MCF 10A (cell line): ENCODE measurements around the gene RAD54L2. TPM values are rescaled to one million over a fixed set of nuclear protein-coding genes. Genes with fewer than 3 reads are reported as not detected.
A peak's percentile ranks its signal among the peaks of the same experiment; 100 is the strongest.
"Not testable (repeated sequence)": the region's sequence is repeated elsewhere in the genome, so short reads cannot be mapped to it uniquely, and the experiment has no call there.

Experiments used
- BruUV-seq: library from RNA; stranded (reverse); fragments of 400-500 nt; replicated peaks from 2 replicates; lab custom pipeline; 2021; lab: Mats Ljungman, UMichigan
- CTCF ChIA-PET: fragments of 300-600 bp; sonication (Branson Sonifier 250); formaldehyde crosslinking; extraction: SDS; loops from one replicate; lab custom pipeline; 2021; ENCODE audit warnings: antibody characterized with exemption, inconsistent platforms; lab: Yijun Ruan, JAX
- POLR2A ChIA-PET: fragments of 300-600, 350-650 bp; sonication (Branson Sonifier 250); formaldehyde crosslinking; extraction: SDS; loops from one replicate; lab custom pipeline; 2020; ENCODE audit warnings: antibody characterized with exemption, inconsistent platforms; lab: Yijun Ruan, JAX
- DNase-seq: peaks from one replicate; pipeline ENCODE4 v3.0.0-alpha.2; 2018; ENCODE audit not compliant: unreplicated experiment
- H3K27ac Mint-ChIP-seq: one replicate; pipeline ENCODE4 v1.8.0; 2022; ENCODE audit warnings: mild to moderate bottlenecking, low read depth, mixed read lengths; ENCODE audit not compliant: unreplicated experiment
- H3K27me3 Mint-ChIP-seq: one replicate; pipeline ENCODE4 v1.8.0; 2022; ENCODE audit warnings: mixed read lengths; ENCODE audit not compliant: insufficient read depth, unreplicated experiment
- H3K36me3 Mint-ChIP-seq: one replicate; pipeline ENCODE4 v1.8.0; 2022; ENCODE audit warnings: mild to moderate bottlenecking, moderate library complexity, mixed read lengths; ENCODE audit not compliant: insufficient read depth, unreplicated experiment
- H3K4me1 Mint-ChIP-seq: one replicate; pipeline ENCODE4 v1.8.0; 2022; ENCODE audit warnings: mixed read lengths; ENCODE audit not compliant: insufficient read depth, unreplicated experiment
- H3K4me3 Mint-ChIP-seq: one replicate; pipeline ENCODE4 v1.8.0; 2022; ENCODE audit warnings: mild to moderate bottlenecking, moderate library complexity, mixed read lengths; ENCODE audit not compliant: unreplicated experiment
- H3K9me3 Mint-ChIP-seq: one replicate; pipeline ENCODE4 v1.8.0; 2022; ENCODE audit warnings: mixed read lengths; ENCODE audit not compliant: unreplicated experiment
- CTCF ChIP-seq: fragments of 200-600 bp; IDR thresholded peaks from one replicate; pipeline ENCODE4 v1.8.0; 2022; ENCODE audit warnings: antibody characterized with exemption, mild to moderate bottlenecking; ENCODE audit not compliant: unreplicated experiment
- intact Hi-C: fragments of 100-400 bp; cut with micrococcal nuclease; formaldehyde crosslinking; loops from 2 replicates; pipeline ENCODE4 v1.14.1; 2022
- total RNA-seq: library from RNA; stranded (reverse); gene quantifications from 2 replicates; pipeline ENCODE4 v1.2.3, GENCODE V29; 2022

The RAD54L2 gene
- total RNA-seq, 1 experiment from 2014 or later = 23.5 TPM

GRCh38 chr3:51522273-51522962 lies 16.1 kb upstream of the RAD54L2 start:
- DNase-seq = no peak
- no TSS peak for BruUV-seq
- no peak for TF ChIP-seq CTCF
- H3K27ac Mint-ChIP-seq = no peak overlapping the region
- H3K27me3 Mint-ChIP-seq = no peaks in the 10 kb centered on the region
- ChIA-PET CTCF (interaction anchor here (0.6 to 1.6 kb wide), 6 partner anchors 66 to 147 kb away, joined by 3 to 6 read pairs (median 3); partner anchors contain the start of gene MANF), POLR2A (interaction anchor here (0.6 to 2.7 kb wide), 2 partner anchors 16 kb away, joined by 3 to 13 read pairs; partner anchors contain the start of gene RAD54L2)
- no peaks in the 10 kb centered on the region for H3K9me3 Mint-ChIP-seq
- no peak overlapping the region for H3K4me3 Mint-ChIP-seq
- intact Hi-C loops = no loop called here
- no peaks in the 10 kb centered on the region for H3K36me3 Mint-ChIP-seq
- no peaks in the 10 kb centered on the region for H3K4me1 Mint-ChIP-seq

- BruUV-seq, H3K9me3 Mint-ChIP-seq, H3K4me3 Mint-ChIP-seq, intact Hi-C loops, H3K27ac Mint-ChIP-seq, DNase-seq, H3K27me3 Mint-ChIP-seq, H3K36me3 Mint-ChIP-seq, H3K4me1 Mint-ChIP-seq: not testable (repeated sequence)
- ChIA-PET POLR2A (interaction anchor here (2.0 kb wide), 1 partner anchor 14 kb away, joined by 16 read pairs; the partner anchor contains the start of gene RAD54L2), CTCF (interaction anchor here (1.2 to 2.8 kb wide), 3 partner anchors 24 to 145 kb away, joined by 3 to 15 read pairs (median 3); partner anchors contain the start of gene DCAF1)
Measured at GRCh38 chr3:51524874-51525273, 13.6 kb upstream of the RAD54L2 start.

DNA sequence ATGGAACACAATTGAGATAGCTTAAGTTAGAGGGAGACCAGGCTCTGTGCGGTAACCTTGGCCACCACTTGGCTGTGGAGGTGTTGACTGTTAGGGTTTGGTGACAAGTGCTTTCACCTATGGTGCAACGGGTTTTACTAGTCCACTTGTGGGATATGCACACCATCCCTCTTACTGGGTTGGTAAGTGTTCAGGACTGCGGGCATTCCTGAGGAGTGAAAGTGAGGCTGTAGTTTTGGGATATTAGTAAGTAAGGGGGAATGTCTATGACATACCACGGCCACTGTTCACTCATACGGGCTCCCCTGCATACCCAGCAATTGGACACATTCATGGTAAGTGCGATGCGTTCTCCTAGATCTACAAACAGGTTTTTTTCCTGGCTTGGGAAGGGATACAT lies 8.0 kb upstream of the RAD54L2 start:
- Mint-ChIP-seq H3K9me3 (no peaks in the 10 kb centered on the region), H3K27me3 (peaks cover 10% of the 10 kb centered on the region), H3K4me3 (no peak overlapping the region), H3K36me3 (no peaks in the 10 kb centered on the region), H3K27ac (no peak overlapping the region), H3K4me1 (no peaks in the 10 kb centered on the region)
- POLR2A ChIA-PET = no interaction called here
- no peak for TF ChIP-seq CTCF
- CTCF ChIA-PET = interaction anchor here (0.9 to 1.8 kb wide), 2 partner anchors 28 to 139 kb away, joined by 4 to 6 read pairs; no protein-coding TSS in a partner anchor
- intact Hi-C loops = no loop called here
- no peak for DNase-seq
- BruUV-seq = no TSS peak

DNA sequence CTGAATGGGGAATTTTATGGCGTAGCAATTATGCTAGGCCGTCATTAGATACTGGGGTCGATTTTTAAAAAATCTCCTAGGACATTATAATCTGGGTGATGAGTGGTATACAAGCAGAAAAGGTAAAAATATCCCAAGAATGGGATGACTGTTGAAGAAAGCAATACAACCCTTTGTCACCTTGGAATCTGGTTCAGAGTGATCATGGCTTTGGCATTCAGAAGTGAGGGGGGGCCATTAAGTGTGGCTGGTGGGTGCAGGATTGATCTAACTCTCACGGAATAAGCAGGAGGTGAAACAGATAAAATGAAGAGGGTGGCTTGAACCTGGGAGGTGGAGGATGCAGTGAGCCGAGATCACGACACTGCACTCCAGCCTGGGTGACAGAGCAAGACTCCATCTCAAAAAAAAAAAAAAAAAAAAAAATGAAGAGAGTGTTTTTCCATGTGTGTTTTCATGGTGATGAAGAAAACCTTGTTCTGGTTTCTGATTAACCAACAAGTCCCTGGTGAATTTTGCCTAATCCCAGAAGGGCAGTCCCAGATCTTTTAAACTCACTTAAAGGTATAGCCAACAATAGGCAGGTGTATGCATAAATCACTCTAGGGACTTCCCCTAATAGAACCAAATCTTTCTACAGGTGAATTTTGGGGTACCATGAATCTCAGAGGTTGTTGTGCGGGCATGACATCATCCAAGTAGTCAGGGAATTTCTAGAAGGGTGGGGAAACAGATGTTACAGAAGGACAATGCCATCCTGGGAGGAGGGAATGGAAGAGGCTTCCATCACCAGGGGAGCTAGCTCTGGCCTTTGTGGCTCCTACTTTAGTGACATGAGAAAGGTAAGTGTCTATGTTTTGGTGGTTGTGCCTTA lies 3.1 kb upstream of the RAD54L2 start:
- POLR2A ChIA-PET = no interaction called here
- H3K27ac Mint-ChIP-seq = no peak overlapping the region

DNA sequence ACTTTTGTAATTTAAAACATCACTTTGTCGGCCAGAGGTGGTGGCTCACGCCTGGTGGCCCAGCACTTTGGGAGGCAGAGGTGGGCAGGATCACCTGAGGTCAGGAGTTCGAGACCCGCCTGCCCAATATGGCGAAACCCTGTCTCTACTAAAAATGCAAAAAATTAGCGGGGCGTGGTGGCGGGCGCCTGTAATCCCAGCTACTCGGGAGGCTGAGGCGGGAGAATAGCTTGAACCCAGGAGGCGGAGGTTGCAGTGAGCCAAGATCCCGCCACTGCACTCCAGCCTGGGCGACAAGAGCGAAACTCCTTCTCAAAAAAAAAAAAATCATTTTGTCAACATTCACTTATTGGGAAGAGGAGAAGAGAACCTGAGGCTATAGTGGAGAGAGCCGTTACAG lies 888 bp upstream of the RAD54L2 start:
- intact Hi-C loops = loop anchor here (2.0 kb wide), 1 partner anchor 35 kb away; no protein-coding TSS in a partner anchor
- H3K36me3 Mint-ChIP-seq = not testable (repeated sequence)

More for the DNA sequence above, 3.1 kb upstream of the RAD54L2 start:
- H3K9me3 Mint-ChIP-seq = no peaks in the 10 kb centered on the region
- BruUV-seq = no TSS peak
- no peak overlapping the region for H3K4me3 Mint-ChIP-seq
- H3K36me3 Mint-ChIP-seq = no peaks in the 10 kb centered on the region
- CTCF ChIA-PET = interaction anchor here (0.6 to 1.4 kb wide), 5 partner anchors 33 to 147 kb away, joined by 3 to 9 read pairs (median 4); partner anchors contain the start of gene DCAF1
- DNase-seq = no peak
- intact Hi-C loops = no loop called here
- no peak for TF ChIP-seq CTCF
- peaks cover 6% of the 10 kb centered on the region for H3K27me3 Mint-ChIP-seq
- peaks cover 12% of the 10 kb centered on the region for H3K4me1 Mint-ChIP-seq

More for the DNA sequence above, 888 bp upstream of the RAD54L2 start:
- CTCF ChIA-PET = interaction anchor here (0.6 to 6.1 kb wide), 12 partner anchors 10 to 924 kb away, joined by 3 to 34 read pairs (median 3); partner anchors contain the start of gene DCAF1
- Mint-ChIP-seq H3K4me3 (peak overlapping the region; percentile 74), H3K27ac (peak overlapping the region; percentile 65), H3K4me1 (peaks cover 17% of the 10 kb centered on the region)
- not testable (repeated sequence) for BruUV-seq, DNase-seq, H3K27me3 Mint-ChIP-seq, H3K9me3 Mint-ChIP-seq
- POLR2A ChIA-PET = interaction anchor here (0.6 to 4.9 kb wide), 20 partner anchors 9 to 1238 kb away, joined by 3 to 94 read pairs (median 5); partner anchors contain the start of genes DCAF1, HYAL3 and NAA80
